ENCODE results near the gene ZNF142.

Gene ZNF142, protein sequence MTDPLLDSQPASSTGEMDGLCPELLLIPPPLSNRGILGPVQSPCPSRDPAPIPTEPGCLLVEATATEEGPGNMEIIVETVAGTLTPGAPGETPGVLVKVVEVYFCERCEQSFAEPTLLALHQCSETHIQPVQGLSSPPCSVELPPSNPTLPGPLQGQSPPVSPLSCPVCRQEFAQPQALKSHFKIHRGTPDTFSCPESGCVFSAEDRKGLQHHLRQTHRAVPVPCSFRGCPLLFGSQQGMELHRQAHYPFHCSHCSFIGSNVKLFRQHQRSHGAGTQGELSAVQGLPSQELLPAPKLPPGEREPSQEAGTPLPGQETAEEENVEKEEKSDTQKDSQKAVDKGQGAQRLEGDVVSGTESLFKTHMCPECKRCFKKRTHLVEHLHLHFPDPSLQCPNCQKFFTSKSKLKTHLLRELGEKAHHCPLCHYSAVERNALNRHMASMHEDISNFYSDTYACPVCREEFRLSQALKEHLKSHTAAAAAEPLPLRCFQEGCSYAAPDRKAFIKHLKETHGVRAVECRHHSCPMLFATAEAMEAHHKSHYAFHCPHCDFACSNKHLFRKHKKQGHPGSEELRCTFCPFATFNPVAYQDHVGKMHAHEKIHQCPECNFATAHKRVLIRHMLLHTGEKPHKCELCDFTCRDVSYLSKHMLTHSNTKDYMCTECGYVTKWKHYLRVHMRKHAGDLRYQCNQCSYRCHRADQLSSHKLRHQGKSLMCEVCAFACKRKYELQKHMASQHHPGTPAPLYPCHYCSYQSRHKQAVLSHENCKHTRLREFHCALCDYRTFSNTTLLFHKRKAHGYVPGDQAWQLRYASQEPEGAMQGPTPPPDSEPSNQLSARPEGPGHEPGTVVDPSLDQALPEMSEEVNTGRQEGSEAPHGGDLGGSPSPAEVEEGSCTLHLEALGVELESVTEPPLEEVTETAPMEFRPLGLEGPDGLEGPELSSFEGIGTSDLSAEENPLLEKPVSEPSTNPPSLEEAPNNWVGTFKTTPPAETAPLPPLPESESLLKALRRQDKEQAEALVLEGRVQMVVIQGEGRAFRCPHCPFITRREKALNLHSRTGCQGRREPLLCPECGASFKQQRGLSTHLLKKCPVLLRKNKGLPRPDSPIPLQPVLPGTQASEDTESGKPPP (N-terminal part only)

DNA sequence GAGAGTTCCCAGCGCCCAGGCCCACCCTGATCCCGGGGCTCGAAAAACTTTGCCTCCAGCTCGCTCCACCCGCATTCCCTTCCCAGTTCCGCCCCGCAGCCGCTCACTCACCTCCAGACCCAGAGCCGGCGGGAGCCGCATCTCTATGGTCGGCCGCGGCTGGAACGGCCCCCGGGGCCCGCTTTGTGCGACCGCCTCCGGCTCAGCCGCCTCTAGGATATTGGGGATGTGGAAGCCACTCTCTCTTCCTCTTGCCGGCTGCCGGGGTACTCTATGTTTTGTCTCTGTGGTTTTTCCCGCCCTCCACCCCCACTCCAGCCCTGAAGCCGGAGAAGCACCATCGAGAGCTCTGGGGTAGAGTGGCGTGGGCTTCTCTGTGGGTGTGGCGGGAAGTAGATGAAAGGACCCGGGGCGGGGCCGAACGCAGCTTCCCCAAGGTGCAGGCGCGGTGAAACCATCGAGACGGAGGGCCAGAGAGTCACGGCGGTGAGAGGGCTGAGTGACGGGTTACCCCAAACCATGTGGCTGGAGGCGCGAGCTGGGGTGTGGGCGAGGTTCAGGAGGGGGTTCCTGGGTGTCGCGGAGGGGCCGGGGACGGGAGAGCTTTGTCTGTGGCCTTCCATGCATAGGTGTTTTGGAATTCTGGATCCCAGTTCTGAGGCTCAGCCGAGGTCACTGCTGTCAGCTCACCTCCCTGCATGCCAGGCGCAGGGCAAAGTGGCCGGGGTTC lies at the start of gene ZNF142, which contains the start of gene BCS1L:
ZNF142 (minus strand) TSS at position 366 of the 730 bp plus-strand sequence. CDS start 3,194 bp downstream, outside the sequence.
BCS1L (plus strand) TSS at position 426 of the 730 bp plus-strand sequence. CDS start 1,305 bp downstream, outside the sequence.
- DNase-seq (ENCODE audit: low read depth) = peak; percentile 79

DNA sequence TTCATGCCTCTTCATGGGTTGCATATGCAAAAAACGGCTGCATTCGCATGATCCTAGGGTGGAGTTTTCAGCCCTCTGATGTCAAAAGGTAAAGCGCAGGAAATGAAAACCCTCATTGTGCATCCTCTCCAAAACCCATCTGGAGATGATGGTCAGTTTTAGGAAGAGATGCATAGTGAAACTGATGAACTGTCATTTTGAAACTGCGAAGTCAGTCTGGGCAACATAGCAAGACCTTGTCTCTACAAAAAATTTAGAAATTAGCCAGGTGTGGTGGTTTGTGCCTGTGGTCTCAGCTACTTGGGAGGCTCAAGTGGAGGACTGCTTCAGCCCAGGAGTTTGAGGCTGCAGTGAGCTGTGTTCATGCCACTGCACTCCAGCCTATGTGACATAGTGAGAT lies 48.7 kb upstream of the ZNF142 start:
- no peak for DNase-seq (ENCODE audit: low read depth)

- no peak for DNase-seq (ENCODE audit: low read depth)
These were observed 43.9 kb upstream of the ZNF142 start for GRCh38 chr2:218703341-218703740.

DNA sequence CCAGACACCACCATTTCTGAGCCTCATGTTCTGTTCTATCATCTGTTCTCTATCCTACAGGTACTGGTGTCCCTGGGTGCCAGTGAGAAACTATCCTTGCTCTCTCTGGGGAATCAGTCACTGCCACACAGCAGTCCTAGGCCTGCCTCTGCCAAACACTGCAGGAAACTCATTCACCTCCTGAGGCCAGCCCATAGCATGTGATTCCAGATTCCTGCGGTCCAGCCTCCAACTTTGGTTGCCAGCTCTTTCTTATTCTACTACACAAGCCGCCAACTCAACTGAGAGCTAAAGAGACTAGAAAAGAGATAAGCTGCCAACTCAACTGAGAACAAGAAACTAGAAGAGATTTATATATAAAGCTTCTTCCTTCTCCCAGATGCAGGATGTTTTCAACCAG lies 42.4 kb upstream of the ZNF142 start:
- DNase-seq (ENCODE audit: low read depth) = no peak

GRCh38 chr2:218698885-218699284 lies 39.5 kb upstream of the ZNF142 start:
- no peak for DNase-seq (ENCODE audit: low read depth)

- no peak for DNase-seq (ENCODE audit: low read depth)
These were observed 35.2 kb upstream of the ZNF142 start for GRCh38 chr2:218694405-218695145.

GRCh38 chr2:218691234-218691633 lies 31.8 kb upstream of the ZNF142 start:
- DNase-seq (ENCODE audit: low read depth) = peak; percentile 30

GRCh38 chr2:218687400-218688060 lies 28.1 kb upstream of the ZNF142 start:
- DNase-seq (ENCODE audit: low read depth) = peak; percentile 74

DNA sequence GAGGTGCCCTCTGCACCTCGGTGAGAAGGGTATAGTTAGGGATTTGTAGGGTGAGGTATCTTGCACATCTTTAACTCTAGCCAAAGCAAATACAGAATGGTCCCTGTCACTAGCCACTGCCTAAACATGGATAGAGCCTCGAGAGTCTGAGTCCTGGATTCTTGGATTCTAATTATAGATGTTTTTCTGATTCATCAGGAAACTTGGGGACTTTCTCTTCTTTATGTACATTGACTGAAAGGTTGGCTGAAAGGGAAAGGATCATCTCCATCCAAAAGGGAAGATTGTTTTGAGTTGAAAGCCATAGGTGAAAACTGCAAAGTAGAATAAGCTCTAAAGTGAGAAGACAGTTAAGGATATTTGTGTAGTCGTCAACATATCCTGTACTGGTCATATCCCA lies 20.6 kb upstream of the ZNF142 start:
- DNase-seq (ENCODE audit: low read depth) = no peak

DNA sequence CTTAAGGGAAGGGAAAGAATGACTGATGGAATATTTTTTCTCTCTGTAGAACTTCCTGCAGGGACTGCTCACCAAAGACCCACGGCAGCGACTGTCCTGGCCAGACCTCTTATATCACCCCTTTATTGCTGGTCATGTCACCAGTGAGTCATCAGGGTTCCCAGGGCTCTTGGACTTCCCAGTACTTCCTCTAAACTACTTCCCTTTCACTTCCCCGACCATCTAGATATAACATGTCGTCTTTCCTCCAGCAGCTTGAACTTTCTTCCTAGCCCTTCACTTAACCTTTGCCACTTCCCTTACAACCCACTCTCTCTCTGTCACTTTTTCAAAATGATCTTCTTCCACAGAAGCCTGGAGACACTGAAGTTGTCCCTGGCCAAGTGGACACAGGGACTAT lies 19.7 kb upstream of the ZNF142 start:
- no peak for DNase-seq (ENCODE audit: low read depth)

GRCh38 chr2:218671654-218672566 lies 12.5 kb upstream of the ZNF142 start, which contains the start of the genes RNF25 and STK36:
RNF25 (minus strand) TSS chr2:218672002; CDS start chr2:218671970, 32 bp downstream.
STK36 (plus strand) TSS chr2:218672086; CDS start chr2:218672830, 744 bp downstream.
- peak; percentile 90 for DNase-seq (ENCODE audit: low read depth)

- DNase-seq (ENCODE audit: low read depth) = no peak
These were observed 11.8 kb upstream of the ZNF142 start for GRCh38 chr2:218671097-218671653.

DNA sequence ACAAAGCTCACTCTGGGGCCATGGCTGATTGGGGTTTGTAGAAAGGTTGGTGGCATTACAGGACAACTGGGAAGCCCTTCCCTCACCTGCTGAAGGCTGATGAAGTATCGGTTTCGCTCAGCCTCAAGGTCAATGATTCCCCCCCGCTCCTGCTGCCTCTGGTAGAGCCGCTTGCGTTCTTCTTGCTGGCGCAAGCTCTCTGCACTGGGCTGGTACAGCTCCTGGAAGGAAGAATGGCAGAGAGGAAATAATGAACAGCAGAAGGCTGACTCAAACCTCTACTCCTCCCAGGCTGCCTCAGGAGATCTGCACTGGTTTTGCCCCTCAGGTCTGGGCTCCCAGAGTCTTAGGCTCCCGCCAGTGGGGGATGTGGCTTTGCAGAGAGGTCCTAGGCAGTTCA lies 5.2 kb upstream of the ZNF142 start:
- no peak for DNase-seq (ENCODE audit: low read depth)

DNA sequence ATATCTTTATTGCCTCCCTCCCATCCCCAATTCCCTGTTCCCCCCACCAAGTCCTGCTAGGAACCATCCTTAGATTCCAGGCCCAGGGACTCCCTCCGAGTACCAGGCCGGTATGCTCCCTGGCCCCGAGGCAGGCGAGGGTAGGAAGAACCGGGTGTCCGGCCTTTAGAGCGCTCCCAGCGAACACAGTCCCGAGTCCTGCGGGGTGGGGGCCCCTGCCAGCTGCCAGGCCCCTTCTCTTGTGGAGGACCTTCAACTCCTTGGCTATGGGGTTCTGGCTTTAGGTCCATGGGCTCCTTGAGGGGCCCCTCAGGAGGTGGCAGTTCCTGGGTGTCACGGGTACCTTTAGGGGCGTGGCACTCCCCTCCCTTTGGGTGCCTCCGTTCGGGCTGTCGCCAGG lies 4.5 kb upstream of the ZNF142 start:
- DNase-seq (ENCODE audit: low read depth) = no peak

- no peak for DNase-seq (ENCODE audit: low read depth)
These were observed 3.4 kb upstream of the ZNF142 start for GRCh38 chr2:218662827-218663226.

DNA sequence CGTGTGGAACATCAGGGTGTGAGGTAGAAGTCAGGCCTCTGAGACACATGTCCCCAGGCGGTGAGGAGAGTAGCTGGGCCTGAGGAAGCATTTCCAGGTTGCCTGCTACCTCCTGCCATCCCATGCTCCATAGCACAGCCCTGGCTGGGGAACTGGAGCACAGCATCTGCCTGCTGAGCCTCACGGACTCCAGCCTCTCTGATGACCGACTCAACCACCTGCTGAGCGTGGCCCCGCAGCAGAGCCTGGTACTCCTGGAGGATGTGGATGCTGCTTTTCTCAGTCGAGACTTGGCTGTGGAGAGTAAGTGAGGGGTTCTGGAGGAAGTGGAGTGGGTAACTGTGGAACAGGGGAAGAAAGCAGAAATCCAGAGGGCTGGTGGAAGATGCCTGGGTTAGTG lies 3.0 kb upstream of the ZNF142 start:
- no peak for DNase-seq (ENCODE audit: low read depth)

- no peak for DNase-seq (ENCODE audit: low read depth)
These were observed 550 bp upstream of the ZNF142 start for GRCh38 chr2:218659988-218660358.

- DNase-seq (ENCODE audit: low read depth) = peak; percentile 14
These were observed 659 bp downstream of the ZNF142 start for GRCh38 chr2:218658671-218659257.
